ENCODE results near the gene SLC8A2.
"Not testable (repeated sequence)": the region's sequence is repeated elsewhere in the genome, so short reads cannot be mapped to it uniquely, and the experiment has no call there.

Gene SLC8A2

GRCh38 chr19:47428177-47428894 lies 43.4 kb downstream of the SLC8A2 start:
- DNase-seq = peak; percentile 85

DNA sequence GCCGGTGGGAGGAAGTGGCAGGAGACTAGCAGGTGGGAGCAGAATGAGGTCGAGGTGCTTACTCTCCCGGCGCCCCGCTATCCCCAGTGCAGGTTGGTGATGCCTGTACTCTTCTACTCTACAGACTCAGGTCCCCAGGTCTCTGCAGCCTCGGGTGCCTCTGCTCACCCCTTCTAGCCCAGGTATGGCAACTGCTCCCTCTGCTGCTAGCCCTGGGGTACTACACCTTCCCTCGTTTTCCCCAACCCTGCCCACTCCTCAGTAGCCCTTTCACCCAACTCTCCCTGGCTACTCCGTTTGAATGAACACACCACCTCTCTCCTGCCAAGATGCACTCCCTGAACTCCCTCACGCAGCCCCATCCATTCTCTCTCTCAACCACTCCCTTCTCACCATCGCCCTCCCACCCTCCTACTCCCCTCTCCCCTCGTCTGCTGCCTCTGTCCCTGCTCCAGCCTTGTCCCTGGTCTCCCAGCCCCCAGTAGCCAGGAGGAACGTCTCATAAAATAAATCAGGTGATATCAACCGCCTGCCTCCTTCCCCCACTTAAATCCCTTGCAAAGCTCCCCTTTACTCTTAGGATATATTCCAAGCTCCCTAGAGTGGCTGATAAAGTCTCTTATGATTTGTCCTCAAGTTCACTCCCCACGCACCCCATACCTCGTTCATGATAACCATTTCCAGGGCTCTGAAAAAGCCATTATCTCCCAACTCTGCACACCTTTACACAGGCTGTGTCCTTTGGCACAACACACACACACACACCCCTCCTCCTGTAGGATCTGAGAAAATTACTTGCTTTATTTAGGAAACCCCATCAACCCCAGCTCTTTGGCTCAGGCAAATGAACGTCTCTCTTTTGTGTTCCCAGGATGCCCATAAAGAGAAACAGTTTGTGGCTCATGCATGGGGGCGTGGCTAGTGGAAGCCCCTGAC lies 44.2 kb downstream of the SLC8A2 start:
- peak; percentile 57 for DNase-seq

- no peak for DNase-seq
These were observed 48.4 kb downstream of the SLC8A2 start for GRCh38 chr19:47423203-47423882.

DNA sequence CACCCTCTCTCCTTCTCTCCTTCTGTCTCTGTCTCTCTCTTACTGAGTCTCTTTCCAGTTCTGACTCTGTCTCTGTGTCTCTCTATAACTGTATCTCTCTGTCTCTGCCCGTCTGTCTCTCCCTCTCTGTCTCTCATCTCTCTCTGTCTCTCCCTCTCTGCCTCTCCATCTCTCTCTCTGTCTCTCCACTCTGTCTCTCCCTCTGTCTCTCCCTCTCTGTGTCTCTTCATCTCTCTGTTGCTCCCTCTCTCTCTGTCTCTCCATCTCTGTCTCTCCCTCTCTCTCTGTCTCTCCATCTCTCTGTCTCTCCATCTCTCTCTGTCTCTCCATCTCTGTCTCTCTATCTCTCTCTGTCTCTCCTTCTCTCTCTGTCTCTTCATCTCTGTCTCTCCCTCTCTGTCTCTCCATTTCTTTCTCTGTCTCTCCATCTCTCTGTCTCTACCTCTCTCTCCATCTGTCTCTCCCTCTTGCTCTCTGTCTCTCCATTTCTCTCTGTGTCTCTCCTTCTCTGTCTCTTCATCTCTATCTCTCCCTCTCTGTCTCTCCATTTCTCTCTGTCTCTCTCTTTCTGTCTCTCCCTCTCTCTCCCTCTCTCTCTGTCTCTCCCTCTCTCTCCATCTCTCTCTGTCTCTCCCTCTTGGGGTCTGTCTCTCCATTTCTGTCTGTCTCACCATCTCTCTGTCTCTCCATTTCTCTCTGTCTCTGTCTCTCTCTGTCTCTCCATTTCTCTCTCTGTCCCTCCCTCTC lies 49.1 kb downstream of the SLC8A2 start:
- no peak for DNase-seq

DNA sequence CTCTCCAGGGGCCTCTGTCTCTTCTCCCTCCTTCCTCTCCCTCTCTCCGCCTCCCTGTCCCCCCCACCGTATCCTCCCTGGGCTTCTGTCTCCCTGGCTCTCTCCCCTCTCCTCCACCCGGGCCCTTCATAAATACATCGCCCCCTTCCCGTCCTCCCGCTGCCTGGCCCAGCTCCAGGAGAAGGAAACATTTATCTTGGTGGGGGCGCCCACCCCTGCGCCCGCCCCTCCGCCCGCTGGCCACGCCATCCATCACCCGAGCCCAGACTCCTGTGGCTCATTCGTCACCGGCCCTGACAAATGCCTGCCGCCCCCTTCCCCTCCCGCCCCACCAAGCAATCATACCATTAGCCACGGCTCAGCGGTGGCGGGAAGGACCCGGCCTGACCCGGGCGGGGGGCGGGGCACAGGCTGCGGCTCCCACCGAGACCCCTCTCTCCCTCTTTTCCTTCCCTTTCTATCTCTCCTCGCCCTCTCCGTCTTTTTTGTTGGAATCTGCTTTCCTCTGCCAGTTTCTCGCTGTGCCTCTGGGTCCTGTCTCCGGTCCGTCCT lies 49.8 kb downstream of the SLC8A2 start:
- no peak for DNase-seq

- DNase-seq = no peak
These were observed 50.4 kb downstream of the SLC8A2 start for GRCh38 chr19:47421244-47421786.

DNA sequence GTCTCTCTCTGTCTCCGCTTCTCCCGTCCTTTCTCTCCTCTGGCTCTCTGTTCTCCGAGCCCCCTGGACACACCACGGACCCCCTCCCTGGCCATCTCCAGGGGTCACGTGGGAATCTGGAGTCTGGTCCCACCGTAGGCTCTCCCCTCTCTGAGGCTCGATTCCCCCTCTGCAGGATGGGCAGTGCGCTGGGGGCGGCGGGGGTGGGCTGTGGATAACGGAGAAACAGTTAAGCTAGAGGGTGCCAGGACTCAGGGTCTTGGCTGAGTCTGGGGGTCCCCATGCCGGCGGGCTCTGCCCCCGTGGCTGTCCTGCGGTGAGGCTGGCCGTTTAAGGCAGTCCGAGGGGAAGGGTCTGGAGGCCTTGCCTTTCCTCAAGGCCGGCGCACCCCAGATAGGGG lies 51.9 kb downstream of the SLC8A2 start:
- no peak for DNase-seq

DNA sequence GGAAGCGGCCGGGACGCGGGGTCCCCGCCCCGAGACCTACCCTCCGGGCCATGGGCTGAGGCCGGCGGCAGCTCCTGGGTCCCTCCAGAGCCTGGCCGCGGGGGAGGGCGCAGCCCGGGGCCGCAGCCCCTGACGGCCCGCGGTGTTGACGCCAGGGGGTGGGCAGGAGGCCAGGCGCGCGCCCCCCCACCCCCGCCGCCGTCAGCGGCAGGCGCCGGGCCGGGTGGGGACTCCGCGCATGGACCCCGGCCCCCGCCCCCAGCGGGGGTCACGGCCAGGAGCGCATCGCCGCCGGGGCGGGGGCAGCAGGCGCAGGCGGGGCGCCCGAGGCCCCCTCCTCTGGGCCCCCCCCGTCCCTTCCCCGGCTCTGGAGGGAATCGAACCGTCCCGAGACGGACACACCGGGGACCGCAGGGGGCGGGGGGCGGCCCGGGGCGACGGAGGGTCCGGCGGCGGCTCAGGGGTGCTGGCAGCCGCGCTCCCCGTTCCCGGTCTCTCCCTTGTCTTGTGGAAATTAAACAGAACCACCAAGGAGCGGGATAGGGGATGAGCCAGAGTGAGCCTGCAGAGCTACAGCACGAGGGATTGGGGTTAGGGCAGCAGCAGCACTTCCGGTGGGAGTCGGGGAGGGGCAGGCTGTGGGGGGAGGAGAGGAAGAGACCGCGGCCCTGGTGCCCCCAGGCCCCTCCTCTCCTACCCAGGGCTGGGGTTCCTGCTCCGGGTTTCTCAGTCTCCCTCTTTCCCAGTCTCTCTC lies 52.5 kb downstream of the SLC8A2 start, which contains the start of gene MEIS3:
Gene MEIS3, minus strand, starts transcription at position 498 of the 754 bp plus-strand sequence. Its CDS starts 446 bp downstream, at position 52.
- no peak for DNase-seq

DNA sequence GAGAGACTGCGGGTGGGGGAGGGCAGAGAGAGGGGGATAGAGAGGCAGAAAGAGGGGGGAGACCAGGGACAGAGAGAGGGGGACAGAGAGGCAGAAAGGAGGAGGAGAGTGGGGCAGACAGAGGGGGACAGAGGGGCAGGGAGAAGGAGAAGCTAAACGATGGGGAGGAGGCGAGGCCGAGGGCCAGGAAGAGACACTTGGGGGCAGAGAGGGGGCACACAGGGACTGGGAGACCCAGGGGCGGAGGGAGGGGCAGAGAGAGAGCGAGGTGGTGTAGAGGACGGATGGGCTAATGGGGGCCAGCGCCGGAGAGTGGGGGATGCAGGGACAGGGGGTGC lies 53.0 kb downstream of the SLC8A2 start:
- DNase-seq = no peak

DNA sequence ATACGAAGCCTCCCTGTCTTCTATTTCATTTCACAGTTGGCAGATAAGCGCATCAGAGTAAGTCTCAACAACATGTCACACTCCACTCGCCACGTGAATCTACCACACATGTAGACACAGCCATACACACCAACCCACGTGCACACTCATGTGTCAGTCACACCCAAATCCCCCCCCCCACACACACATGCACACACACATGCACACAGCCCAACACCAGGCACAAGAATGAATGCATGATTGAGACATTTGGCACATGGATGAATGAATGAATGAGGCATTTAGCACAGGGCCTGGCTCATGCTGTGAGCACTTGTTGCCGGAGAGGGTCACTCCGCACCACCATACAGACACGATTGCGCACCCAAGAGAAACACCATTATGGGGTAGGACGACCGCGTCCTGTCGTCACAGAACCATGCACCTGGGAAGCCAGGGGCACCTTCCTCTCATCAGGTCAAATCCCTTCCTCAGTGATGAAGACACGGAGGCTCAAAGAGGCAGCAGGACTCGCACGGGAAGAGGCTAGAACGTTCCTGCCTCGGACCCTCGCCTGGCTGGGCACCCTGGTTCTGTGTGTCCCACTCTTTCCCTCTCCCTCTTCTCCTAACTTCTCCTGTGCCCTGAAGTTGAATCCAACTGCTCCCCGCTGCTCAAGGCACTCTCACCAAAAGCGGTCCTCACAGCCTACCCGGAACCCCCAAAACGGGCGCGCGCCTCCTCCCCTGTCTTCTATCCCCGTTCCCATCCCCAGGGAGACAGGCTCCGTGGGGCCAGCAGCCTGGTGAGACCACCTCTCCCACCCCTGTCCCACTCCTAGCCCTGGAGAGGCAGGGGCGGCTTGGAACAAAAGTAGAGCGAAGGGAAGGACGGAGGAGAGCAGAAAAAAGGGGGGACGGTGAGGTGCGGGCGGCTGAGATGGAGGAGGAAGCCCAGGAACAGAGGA lies 53.7 kb downstream of the SLC8A2 start:
- DNase-seq = no peak

GRCh38 chr19:47417107-47417745 lies 54.5 kb downstream of the SLC8A2 start:
- no peak for DNase-seq

DNA sequence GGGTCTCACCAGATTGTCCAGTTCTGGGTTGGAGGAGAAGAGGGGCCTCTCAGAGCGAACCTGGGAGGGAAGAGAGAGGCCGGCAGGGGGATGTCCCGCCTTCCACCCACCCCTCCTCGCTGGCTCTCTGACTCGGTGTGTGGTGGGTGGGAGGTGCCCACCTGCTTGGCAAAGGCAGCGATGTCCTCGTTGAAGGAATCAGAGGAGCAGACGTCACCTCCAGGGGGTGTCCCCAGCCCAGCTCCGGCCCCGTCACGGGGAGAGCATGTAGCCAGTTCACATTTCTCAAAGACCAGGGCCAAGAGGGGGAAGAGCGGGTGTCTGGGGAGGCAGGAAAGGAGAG lies 55.1 kb downstream of the SLC8A2 start:
- no peak for DNase-seq

GRCh38 chr19:47415953-47416642 lies 55.6 kb downstream of the SLC8A2 start:
- no peak for DNase-seq

- no peak for DNase-seq
These were observed 57.2 kb downstream of the SLC8A2 start for GRCh38 chr19:47414469-47414868.

DNA sequence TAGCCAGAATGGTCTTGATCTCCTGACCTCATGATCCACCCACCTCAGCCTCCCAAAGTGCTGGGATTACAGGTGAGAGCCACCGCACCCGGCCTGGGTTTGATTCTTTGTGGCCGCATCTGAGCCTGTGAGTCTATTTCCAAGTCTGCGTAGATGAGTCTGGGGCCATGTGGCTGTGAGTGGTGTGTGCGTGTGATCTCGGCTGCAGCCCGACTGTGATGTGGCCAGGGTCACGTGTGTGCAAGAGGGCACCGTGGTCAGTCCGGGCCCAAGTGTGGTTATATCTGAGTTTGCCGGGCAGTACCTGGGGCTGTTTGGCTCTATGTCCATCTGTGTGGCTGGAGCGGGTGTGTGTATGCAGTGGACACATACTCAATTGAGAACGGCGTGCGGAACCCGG lies 57.8 kb downstream of the SLC8A2 start:
- no peak for DNase-seq

GRCh38 chr19:47411696-47412095 lies 60.0 kb downstream of the SLC8A2 start:
- not testable (repeated sequence) for DNase-seq

DNA sequence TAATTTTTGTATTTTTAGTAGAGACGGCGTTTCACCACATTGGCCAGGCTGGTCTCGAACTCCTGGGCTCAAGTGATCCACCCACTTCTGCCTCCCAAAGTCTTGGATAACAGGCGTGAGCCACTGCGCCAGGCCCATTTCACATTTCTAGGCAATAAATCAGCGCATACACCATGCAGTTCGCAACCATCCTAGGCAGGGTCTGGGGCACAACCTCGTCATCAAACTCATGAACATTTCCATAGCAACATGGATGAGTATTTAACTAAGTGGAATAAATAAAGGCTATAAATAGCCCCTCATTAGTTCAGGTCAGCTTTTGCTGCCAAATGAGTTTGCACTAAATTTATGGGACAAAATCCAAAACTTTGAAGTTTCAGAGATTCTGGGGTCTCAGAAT lies 60.6 kb downstream of the SLC8A2 start:
- DNase-seq = no peak

GRCh38 chr19:47408156-47408938 lies 63.3 kb downstream of the SLC8A2 start:
- DNase-seq = no peak

All from CD4-positive, alpha-beta T cell treated with Interleukin-4 for 4 hours (primary cell).